Sigmoid colon (tissue), 7 donors: ENCODE data around the gene CD44. TPM values are rescaled to one million over a fixed set of nuclear protein-coding genes. Genes with fewer than 3 reads are reported as not detected.

Experiments used
- DNase-seq: peaks from one replicate; pipeline ENCODE4 v3.0.0-alpha.2; 2019
- H3K27ac ChIP-seq, 4 donors: fragments of 200-600 bp; sonication (generic); one replicate each; pipeline ENCODE4 v1.5.1; 2016 to 2019; ENCODE audit warnings: mild to moderate bottlenecking in 1 of 4
- H3K27me3 ChIP-seq, 3 donors: fragments of 200-600 bp; sonication (generic); one replicate each; pipeline ENCODE4 v1.5.1; 2019; ENCODE audit warnings: mild to moderate bottlenecking in 1 of 3
- H3K36me3 ChIP-seq, 4 donors: fragments of 200-600 bp; sonication (generic); one replicate each; pipeline ENCODE4 v1.5.1; 2016 to 2019
- H3K4me1 ChIP-seq, 4 donors: fragments of 200-600 bp; sonication (generic); one replicate each; pipeline ENCODE4 v1.5.1; 2017 to 2019
- H3K4me3 ChIP-seq, 4 donors: fragments of 200-600 bp; sonication (generic); one replicate each; pipeline ENCODE4 v1.5.1; 2017 to 2019; ENCODE audit warnings: mild to moderate bottlenecking in 2 of 4, moderate library complexity in 1 of 4
- H3K9me3 ChIP-seq, 4 donors: fragments of 200-600 bp in 3 of 4; sonication (generic) in 3 of 4; one replicate each; pipeline versions ENCODE4 v1.5.1 to v1.6.1; 2013 to 2019
- CTCF ChIP-seq, 4 experiments: fragments of 450-650 bp in 3 of 4; fragments of 200-600 bp in 1 of 4; IDR thresholded peaks; one replicate each; pipeline ENCODE4 v1.5.1; 2016 to 2019; ENCODE audit warnings: antibody characterized with exemption in 4 of 4, mild to moderate bottlenecking in 3 of 4, moderate library complexity in 2 of 4
- EP300 ChIP-seq, 4 donors: sonication (generic); formaldehyde crosslinking; IDR thresholded peaks; one replicate each; pipeline ENCODE4 v1.6.1; 2017; ENCODE audit warnings: antibody characterized with exemption in 4 of 4
- POLR2A ChIP-seq, 2 donors: fragments of 450-650 bp; IDR thresholded peaks; one replicate each; pipeline ENCODE4 v1.6.1; 2016; ENCODE audit warnings: antibody characterized with exemption in 2 of 2, mild to moderate bottlenecking in 2 of 2, moderate library complexity in 2 of 2
- POLR2AphosphoS5 ChIP-seq, 4 donors: sonication (generic); formaldehyde crosslinking; IDR thresholded peaks; one replicate each; pipeline ENCODE4 v1.6.1; 2017; ENCODE audit warnings: antibody characterized with exemption in 4 of 4
- WGBS, 2 donors: extraction: QIAGEN DNeasy Blood & Tissue Kit; methylation state at CpG; one replicate each; pipeline ENCODE4 v1.1.7; 2013; 5-methylcytosine and 5-hydroxymethylcytosine counted together
- intact Hi-C: fragments of 100-400 bp; cut with DNase I; formaldehyde crosslinking; loops from one replicate; pipeline ENCODE4 v1.15.1; 2023
- polyA plus RNA-seq, 3 donors: library from polyadenylated mRNA; stranded (reverse); fragments of 200-250 nt; gene quantifications; one replicate each; pipeline ENCODE4 v1.2.3, GENCODE V29; 2013
- total RNA-seq, 4 donors: library from RNA; depleted of rRNA; stranded (reverse); fragments of >200 nt; gene quantifications; one replicate each; pipeline ENCODE4 v1.1.0, GENCODE V29; 2016
- donor health status: healthy with polysubstance abuse.
- donor health status: Bipolar disorder and iron deficiency.
- donor health status: healthy.

Gene CD44
- total and polyA plus RNA-seq, 7 donors, result 28.4 to 228 (median 76.4) TPM

- H3K27me3 ChIP-seq, result no peaks in the 10 kb centered on the region
- H3K27ac ChIP-seq, result no peak overlapping the region
- intact Hi-C loops, result loop anchor here (10.0 kb wide), 2 partner anchors 243 to 313 kb away; no protein-coding TSS in a partner anchor
- no peak overlapping the region for H3K4me3 ChIP-seq
- WGBS, 2 donors, result 77 to 85% methylated on average over 15 of the region's 15 CpGs
- H3K36me3 ChIP-seq, result no peaks in the 10 kb centered on the region
- no peaks in the 10 kb centered on the region for H3K9me3 ChIP-seq
- peaks cover 0 to 28% (median 12%) of the 10 kb centered on the region in 4 donors for H3K4me1 ChIP-seq
- TF ChIP-seq EP300 (IDR thresholded peaks at IDR 0.05) (no peak), CTCF (IDR thresholded peaks at IDR 0.05) (peak in 3 of 4 experiments; percentile 46 to 60 (median 49)), POLR2AphosphoS5 (IDR thresholded peaks at IDR 0.05) (no peak), POLR2A (IDR thresholded peaks at IDR 0.05) (no peak)
- no peak for DNase-seq
Observed at GRCh38 chr11:35237860-35238715, 99.1 kb downstream of the CD44 start.

- no peaks in the 10 kb centered on the region for H3K9me3 ChIP-seq
- DNase-seq, result no peak
- no peak overlapping the region for H3K27ac ChIP-seq
- no peaks in the 10 kb centered on the region for H3K36me3 ChIP-seq
- no peaks in the 10 kb centered on the region for H3K27me3 ChIP-seq
- TF ChIP-seq EP300 (IDR thresholded peaks at IDR 0.05) (no peak), CTCF (IDR thresholded peaks at IDR 0.05) (no peak), POLR2AphosphoS5 (IDR thresholded peaks at IDR 0.05) (no peak), POLR2A (IDR thresholded peaks at IDR 0.05) (no peak)
- no peak overlapping the region for H3K4me3 ChIP-seq
- 85 to 90% methylated on average over 1 of the region's 1 CpG for WGBS, 2 donors
- intact Hi-C loops, result loop anchor here (10.0 kb wide), 2 partner anchors 244 to 314 kb away; no protein-coding TSS in a partner anchor
- H3K4me1 ChIP-seq, result peaks cover 0 to 29% (median 11%) of the 10 kb centered on the region in 4 donors
Observed at GRCh38 chr11:35238882-35239281, 99.9 kb downstream of the CD44 start.

- Histone ChIP-seq H3K36me3 (no peaks in the 10 kb centered on the region), H3K4me1 (peaks cover 0 to 29% (median 11%) of the 10 kb centered on the region in 4 donors), H3K27ac (no peak overlapping the region), H3K4me3 (no peak overlapping the region), H3K27me3 (no peaks in the 10 kb centered on the region), H3K9me3 (no peaks in the 10 kb centered on the region)
- intact Hi-C loops, result loop anchor here (5.0 to 10.0 kb wide), 3 partner anchors 97 to 315 kb away; no protein-coding TSS in a partner anchor
- WGBS, 2 donors, result 68 to 69% methylated on average over 4 of the region's 4 CpGs
- TF ChIP-seq POLR2AphosphoS5 (IDR thresholded peaks at IDR 0.05) (no peak), CTCF (IDR thresholded peaks at IDR 0.05) (no peak), POLR2A (IDR thresholded peaks at IDR 0.05) (no peak), EP300 (IDR thresholded peaks at IDR 0.05) (no peak)
- no peak for DNase-seq
Observed at GRCh38 chr11:35239471-35240075, 100.6 kb downstream of the CD44 start.

GRCh38 chr11:35241083-35241482 is 102.1 kb downstream of the CD44 start:
- DNase-seq, result no peak
- Histone ChIP-seq H3K4me1 (peaks cover 0 to 42% (median 19%) of the 10 kb centered on the region in 4 donors), H3K27me3 (no peaks in the 10 kb centered on the region), H3K27ac (no peak overlapping the region), H3K9me3 (no peaks in the 10 kb centered on the region), H3K36me3 (no peaks in the 10 kb centered on the region), H3K4me3 (no peak overlapping the region)
- 94 to 98% methylated on average over 1 of the region's 1 CpG for WGBS, 2 donors
- intact Hi-C loops, result loop anchor here (5.0 kb wide), 1 partner anchor 99 kb away; no protein-coding TSS in a partner anchor
- no peak for TF ChIP-seq CTCF (IDR thresholded peaks at IDR 0.05)
- no peak for TF ChIP-seq EP300 (IDR thresholded peaks at IDR 0.05)
- TF ChIP-seq POLR2A (IDR thresholded peaks at IDR 0.05), result no peak
- TF ChIP-seq POLR2AphosphoS5 (IDR thresholded peaks at IDR 0.05), result no peak
